Esophagus muscularis mucosa (tissue), 4 donors: ENCODE measurements around the gene PDE8A. TPM values are rescaled to one million over a fixed set of nuclear protein-coding genes. Genes with fewer than 3 reads are reported as not detected.

Experiments used
- DNase-seq: peaks from one replicate; pipeline ENCODE4 v3.0.0-alpha.2; 2017; ENCODE audit errors: extremely low spot score
- H3K27ac ChIP-seq, 4 donors: fragments of 200-600 bp; sonication (generic); replicated peaks in 1 of 4; 1 replicate in 3 of 4; 2 replicates in 1 of 4; pipeline ENCODE4 v1.5.1; 2016 to 2019; ENCODE audit warnings: mild to moderate bottlenecking in 1 of 4
- H3K27me3 ChIP-seq, 4 donors: fragments of 200-600 bp; sonication (generic); one replicate each; pipeline versions ENCODE4 v1.5.1 to v1.6.0; 2016 to 2019
- H3K36me3 ChIP-seq, 4 donors: fragments of 200-600 bp; sonication (generic); one replicate each; pipeline ENCODE4 v1.5.1; 2016 to 2019
- H3K4me1 ChIP-seq, 4 donors: fragments of 200-600 bp; sonication (generic); one replicate each; pipeline ENCODE4 v1.5.1; 2016 to 2019
- H3K4me3 ChIP-seq, 4 donors: fragments of 200-600 bp; sonication (generic); 1 replicate in 2 of 4; 2 replicates in 2 of 4; pipeline ENCODE4 v1.5.1; 2016 to 2019; ENCODE audit warnings: mild to moderate bottlenecking in 4 of 4, moderate library complexity in 1 of 4
- H3K9me3 ChIP-seq, 4 donors: fragments of 200-600 bp; sonication (generic); 1 replicate in 3 of 4; 2 replicates in 1 of 4; pipeline ENCODE4 v1.5.1; 2016 to 2019
- CTCF ChIP-seq, 3 experiments: fragments of 200-600 bp in 2 of 3; fragments of 450-650 bp in 1 of 3; sonication (generic) in 2 of 3; IDR thresholded peaks; one replicate each; pipeline ENCODE4 v1.5.1; 2017 to 2019; ENCODE audit warnings: antibody characterized with exemption in 3 of 3, mild to moderate bottlenecking in 2 of 3, moderate library complexity in 1 of 3
- EP300 ChIP-seq: sonication (generic); formaldehyde crosslinking; IDR thresholded peaks from one replicate; pipeline ENCODE4 v1.6.1; 2017; ENCODE audit warnings: antibody characterized with exemption
- POLR2A ChIP-seq: fragments of 450-650 bp; IDR thresholded peaks from one replicate; pipeline ENCODE4 v1.6.1; 2017; ENCODE audit warnings: antibody characterized with exemption, moderate library complexity, mild to moderate bottlenecking, low read depth
- POLR2AphosphoS5 ChIP-seq, 2 donors: sonication (generic); formaldehyde crosslinking; IDR thresholded peaks; one replicate each; pipeline ENCODE4 v1.6.1; 2017; ENCODE audit warnings: antibody characterized with exemption in 2 of 2
- WGBS: methylation state at CpG from one replicate; pipeline ENCODE4 v1.1.5; 2018; 5-methylcytosine and 5-hydroxymethylcytosine counted together
- intact Hi-C: fragments of 100-400 bp; cut with DNase I; formaldehyde crosslinking; loops from one replicate; pipeline ENCODE4 v1.15.1; 2023
- total RNA-seq, 4 donors: library from RNA; depleted of rRNA; stranded (reverse); fragments of >200 nt; gene quantifications; one replicate each; pipeline versions ENCODE4 v1.1.0 to v1.2.1, GENCODE V29; 2016

The PDE8A gene
- 10 to 100 TPM; 31.6 to 36.1 (median 32.5) TPM for total RNA-seq

GRCh38 chr15:84981711-84982300 lies at the start of gene PDE8A:
TSS of gene PDE8A (plus strand) at chr15:84981856. CDS start at chr15:84982163, 307 bp downstream.
- no peak for DNase-seq
- H3K27me3 ChIP-seq, result no peaks in the 10 kb centered on the region

GRCh38 chr15:84934942-84935729 lies 46.5 kb upstream of the PDE8A start:
- H3K27ac ChIP-seq, result no peak overlapping the region
- TF ChIP-seq EP300 (no peak), POLR2AphosphoS5 (IDR thresholded peaks at IDR 0.05) (no peak), POLR2A (no peak), CTCF (IDR thresholded peaks at IDR 0.05) (no peak)
- H3K36me3 ChIP-seq, result no peaks in the 10 kb centered on the region
- H3K4me1 ChIP-seq, result no peaks in the 10 kb centered on the region
- DNase-seq, result no peak
- H3K4me3 ChIP-seq, result no peak overlapping the region
- no peaks in the 10 kb centered on the region for H3K27me3 ChIP-seq
- 83% methylated on average over 6 of the region's 21 CpGs for WGBS
- H3K9me3 ChIP-seq, result no peaks in the 10 kb centered on the region
- intact Hi-C loops, result no loop called here

More at GRCh38 chr15:84981711-84982300, at the start of gene PDE8A:
- H3K4me1 ChIP-seq, result peaks cover 28 to 51% (median 46%) of the 10 kb centered on the region in 4 donors
- WGBS, result 1% methylated on average over 37 of the region's 95 CpGs
- peak within 1 kb of the TSS; percentile 78 to 95 (median 87) for H3K4me3 ChIP-seq
- intact Hi-C loops, result loop anchor here (10.0 kb wide), 1 partner anchor 63 kb away; no protein-coding TSS in a partner anchor
- no peaks in the 10 kb centered on the region for H3K9me3 ChIP-seq
- peak within 1 kb of the TSS; percentile 93 to 98 (median 96) for H3K27ac ChIP-seq
- no peak for TF ChIP-seq POLR2AphosphoS5 (IDR thresholded peaks at IDR 0.05)
- peak in 1 of 3 experiments; percentile 26 for TF ChIP-seq CTCF (IDR thresholded peaks at IDR 0.05)
- H3K36me3 ChIP-seq, result no peaks in the 10 kb centered on the region

GRCh38 chr15:84937144-84937543 lies 44.5 kb upstream of the PDE8A start:
- intact Hi-C loops, result no loop called here
- 66% methylated on average over 5 of the region's 5 CpGs for WGBS

GRCh38 chr15:84938726-84939125 lies 42.9 kb upstream of the PDE8A start:
- no peaks in the 10 kb centered on the region for H3K27me3 ChIP-seq
- H3K4me1 ChIP-seq, result no peaks in the 10 kb centered on the region
- no peak for DNase-seq
- no peaks in the 10 kb centered on the region for H3K36me3 ChIP-seq
- H3K9me3 ChIP-seq, result peaks cover 0 to 3% (median 0%) of the 10 kb centered on the region in 4 donors
- 97% methylated on average over 1 of the region's 1 CpG for WGBS
- no peak overlapping the region for H3K4me3 ChIP-seq
- no peak overlapping the region for H3K27ac ChIP-seq
- no peak for TF ChIP-seq POLR2AphosphoS5 (IDR thresholded peaks at IDR 0.05)
- no peak for TF ChIP-seq POLR2A
- no peak for TF ChIP-seq CTCF (IDR thresholded peaks at IDR 0.05)
- no peak for TF ChIP-seq EP300
- intact Hi-C loops, result no loop called here

More at GRCh38 chr15:84937144-84937543, 44.5 kb upstream of the PDE8A start:
- Histone ChIP-seq H3K4me3 (no peak overlapping the region), H3K36me3 (no peaks in the 10 kb centered on the region), H3K27me3 (no peaks in the 10 kb centered on the region), H3K9me3 (peaks cover 0 to 3% (median 0%) of the 10 kb centered on the region in 4 donors), H3K27ac (no peak overlapping the region), H3K4me1 (no peaks in the 10 kb centered on the region)
- TF ChIP-seq CTCF (IDR thresholded peaks at IDR 0.05), result no peak
- no peak for TF ChIP-seq POLR2A
- no peak for TF ChIP-seq EP300
- TF ChIP-seq POLR2AphosphoS5 (IDR thresholded peaks at IDR 0.05), result no peak
- DNase-seq, result no peak
